ENCODE data around the gene ERCC1.

Gene ERCC1

GRCh38 chr19:45357445-45357783 is 66.3 kb downstream of the ERCC1 start:
- Histone ChIP-seq H3K9ac (ENCODE audit: low read length) (no peak overlapping the region), H3K4me3 (ENCODE audit: low read length) (no peak overlapping the region), H2AFZ (ENCODE audit: low read depth, low read length) (no peak overlapping the region), H3K27ac (ENCODE audit: low read length) (no peak overlapping the region), H3K4me2 (ENCODE audit: low read length) (no peak overlapping the region), H3K9me3 (ENCODE audit: insufficient read depth, low read length) (no peaks in the 10 kb centered on the region), H3K27me3 (ENCODE audit: low read depth, low read length) (no peaks in the 10 kb centered on the region), H4K20me1 (ENCODE audit: insufficient read depth, low read length) (no peaks in the 10 kb centered on the region), H3K4me1 (ENCODE audit: low read length) (no peaks in the 10 kb centered on the region), H3K36me3 (replicated peaks; ENCODE audit: low read depth, low read length) (peaks cover 69% of the 10 kb centered on the region), H3K79me2 (ENCODE audit: low read length) (no peaks in the 10 kb centered on the region)
- TF ChIP-seq EZH2phosphoT487 (IDR thresholded peaks at IDR 0.05; ENCODE audit: low read depth) (no peak), CTCF (IDR thresholded peaks at IDR 0.05; ENCODE audit: low read depth, low read length) (no peak)
